ENCODE data around the gene SLC39A1. TPM values are rescaled to one million over a fixed set of nuclear protein-coding genes. Genes with fewer than 3 reads are reported as not detected.

The SLC39A1 gene
- total and polyA plus RNA-seq, 9 of the 15 experiments (the other 6 are each of a cell fraction or from before 2014, with no cell fraction given): 9.9 to 81.1 (median 62.7) TPM

DNA sequence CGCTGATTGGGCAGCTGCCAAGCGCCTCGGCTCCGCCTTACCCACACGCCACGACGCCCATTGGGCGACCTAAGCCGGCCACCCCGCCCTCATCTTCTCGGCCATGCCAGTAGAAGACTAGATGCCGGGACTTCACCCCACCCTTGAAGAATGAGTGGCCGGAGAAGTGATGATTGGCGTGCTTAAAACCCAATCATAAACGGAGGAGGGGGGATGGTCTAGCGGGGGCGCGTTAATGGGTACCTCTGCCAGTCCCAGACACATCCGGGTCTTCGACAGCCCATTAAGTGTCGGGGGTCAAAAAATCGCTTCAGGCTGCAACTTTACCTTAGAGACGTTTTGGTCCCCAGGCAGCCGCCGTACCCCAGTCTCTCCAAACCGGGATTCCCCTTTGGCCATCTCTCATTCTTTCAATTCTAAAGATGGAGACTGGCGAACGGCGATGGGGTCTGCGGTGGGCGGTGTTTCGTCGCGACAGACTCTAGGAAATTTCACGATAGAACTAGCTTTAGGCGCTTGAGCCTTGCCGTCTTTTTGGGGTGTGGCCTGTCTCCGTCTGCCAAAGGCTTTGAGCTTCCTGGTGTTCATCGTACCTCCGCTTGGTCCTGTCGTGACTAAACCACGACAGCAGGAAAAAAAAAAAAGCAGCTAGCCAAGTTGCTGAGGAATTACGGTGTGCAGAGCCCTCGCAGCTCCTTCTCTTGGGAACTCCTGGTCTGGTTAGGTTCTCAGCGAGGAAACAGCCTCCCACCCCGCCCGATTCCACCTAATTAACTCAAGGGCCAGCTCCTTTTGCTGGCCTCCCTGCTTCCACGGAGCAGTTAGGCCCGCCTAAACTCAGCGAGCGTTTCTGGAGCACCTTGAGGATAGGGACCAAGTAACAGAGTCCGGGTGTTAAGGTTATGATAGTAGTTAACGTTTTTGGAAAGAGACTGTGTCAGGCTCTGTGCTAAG is 40.1 kb downstream of the SLC39A1 start, which contains the start of gene GATAD2B (continued):
- TF ChIP-seq HMBOX1 (IDR thresholded peaks at IDR 0.05) (peak; percentile 89; the same call in 1 of the 2 replicates), SREBF2 (CRISPR knock-in tag; IDR thresholded peaks at IDR 0.05) (no peak), BRD9 (IDR thresholded peaks at IDR 0.05; ENCODE audit: low read depth, partially characterized antibody) (peak; percentile 53), ATF1 (CRISPR knock-in tag; IDR thresholded peaks at IDR 0.05) (no peak), ATF1 (tag; IDR thresholded peaks at IDR 0.05) (peak; percentile 75), CHD2 (IDR thresholded peaks at IDR 0.05; ENCODE audit: low read depth, low read length) (peak; percentile 86), ATF3 (IDR thresholded peaks at IDR 0.05) (no peak), ATF3 (CRISPR knock-in tag; conservative IDR thresholded peaks at IDR 0.05) (0 out of 2 replicates have a peak, but pooled peaks have one; percentile 63), ZBED1 (IDR thresholded peaks at IDR 0.05) (peak; percentile 100), TSC22D4 (tag; IDR thresholded peaks at IDR 0.05) (no peak), HIVEP1 (CRISPR knock-in tag; IDR thresholded peaks at IDR 0.05) (no peak), ZNF212 (CRISPR knock-in tag; IDR thresholded peaks at IDR 0.05) (no peak), ETS2 (tag; IDR thresholded peaks at IDR 0.05; ENCODE audit: borderline replicate concordance, poor library complexity, severe bottlenecking) (no peak), HEY1 (CRISPR knock-in tag; IDR thresholded peaks at IDR 0.05; ENCODE audit: borderline replicate concordance) (no peak), EZH2 (IDR thresholded peaks at IDR 0.05; ENCODE audit: borderline replicate concordance, low read depth, low read length) (no peak), PTTG1 (tag; IDR thresholded peaks at IDR 0.05; ENCODE audit: low read depth) (no peak), NCOR1 (IDR thresholded peaks at IDR 0.05) (no peak)
- TF ChIP-seq, protein P1, sequence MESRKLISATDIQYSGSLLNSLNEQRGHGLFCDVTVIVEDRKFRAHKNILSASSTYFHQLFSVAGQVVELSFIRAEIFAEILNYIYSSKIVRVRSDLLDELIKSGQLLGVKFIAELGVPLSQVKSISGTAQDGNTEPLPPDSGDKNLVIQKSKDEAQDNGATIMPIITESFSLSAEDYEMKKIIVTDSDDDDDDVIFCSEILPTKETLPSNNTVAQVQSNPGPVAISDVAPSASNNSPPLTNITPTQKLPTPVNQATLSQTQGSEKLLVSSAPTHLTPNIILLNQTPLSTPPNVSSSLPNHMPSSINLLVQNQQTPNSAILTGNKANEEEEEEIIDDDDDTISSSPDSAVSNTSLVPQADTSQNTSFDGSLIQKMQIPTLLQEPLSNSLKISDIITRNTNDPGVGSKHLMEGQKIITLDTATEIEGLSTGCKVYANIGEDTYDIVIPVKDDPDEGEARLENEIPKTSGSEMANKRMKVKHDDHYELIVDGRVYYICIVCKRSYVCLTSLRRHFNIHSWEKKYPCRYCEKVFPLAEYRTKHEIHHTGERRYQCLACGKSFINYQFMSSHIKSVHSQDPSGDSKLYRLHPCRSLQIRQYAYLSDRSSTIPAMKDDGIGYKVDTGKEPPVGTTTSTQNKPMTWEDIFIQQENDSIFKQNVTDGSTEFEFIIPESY (CRISPR knock-in tag; IDR thresholded peaks at IDR 0.05): 0 out of 2 replicates have a peak, but pooled peaks have one; percentile 12
- TF ChIP-seq, protein P2, sequence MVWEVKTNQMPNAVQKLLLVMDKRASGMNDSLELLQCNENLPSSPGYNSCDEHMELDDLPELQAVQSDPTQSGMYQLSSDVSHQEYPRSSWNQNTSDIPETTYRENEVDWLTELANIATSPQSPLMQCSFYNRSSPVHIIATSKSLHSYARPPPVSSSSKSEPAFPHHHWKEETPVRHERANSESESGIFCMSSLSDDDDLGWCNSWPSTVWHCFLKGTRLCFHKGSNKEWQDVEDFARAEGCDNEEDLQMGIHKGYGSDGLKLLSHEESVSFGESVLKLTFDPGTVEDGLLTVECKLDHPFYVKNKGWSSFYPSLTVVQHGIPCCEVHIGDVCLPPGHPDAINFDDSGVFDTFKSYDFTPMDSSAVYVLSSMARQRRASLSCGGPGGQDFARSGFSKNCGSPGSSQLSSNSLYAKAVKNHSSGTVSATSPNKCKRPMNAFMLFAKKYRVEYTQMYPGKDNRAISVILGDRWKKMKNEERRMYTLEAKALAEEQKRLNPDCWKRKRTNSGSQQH (CRISPR knock-in tag; IDR thresholded peaks at IDR 0.05): no peak
- TF ChIP-seq, protein P3, sequence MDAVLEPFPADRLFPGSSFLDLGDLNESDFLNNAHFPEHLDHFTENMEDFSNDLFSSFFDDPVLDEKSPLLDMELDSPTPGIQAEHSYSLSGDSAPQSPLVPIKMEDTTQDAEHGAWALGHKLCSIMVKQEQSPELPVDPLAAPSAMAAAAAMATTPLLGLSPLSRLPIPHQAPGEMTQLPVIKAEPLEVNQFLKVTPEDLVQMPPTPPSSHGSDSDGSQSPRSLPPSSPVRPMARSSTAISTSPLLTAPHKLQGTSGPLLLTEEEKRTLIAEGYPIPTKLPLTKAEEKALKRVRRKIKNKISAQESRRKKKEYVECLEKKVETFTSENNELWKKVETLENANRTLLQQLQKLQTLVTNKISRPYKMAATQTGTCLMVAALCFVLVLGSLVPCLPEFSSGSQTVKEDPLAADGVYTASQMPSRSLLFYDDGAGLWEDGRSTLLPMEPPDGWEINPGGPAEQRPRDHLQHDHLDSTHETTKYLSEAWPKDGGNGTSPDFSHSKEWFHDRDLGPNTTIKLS (IDR thresholded peaks at IDR 0.05; ENCODE audit: borderline replicate concordance, low read depth): peak; percentile 22; the same call in 1 of the 2 replicates
